HG02610 (cell line): ENCODE data around the gene KCNC4.

Experiments used
- ATAC-seq: cut with Tn5 transposase; IDR thresholded peaks from one replicate; pipeline ENCODE4 v1.9.1; 2021; ENCODE audit warnings: mild to moderate bottlenecking, moderate library complexity; ENCODE audit not compliant: unreplicated experiment

The KCNC4 gene

GRCh38 chr1:110250749-110251148 is 40.6 kb downstream of the KCNC4 start:
- ATAC-seq, result no peak

- ATAC-seq, result no peak
These were observed 43.1 kb downstream of the KCNC4 start for GRCh38 chr1:110253213-110253612.

GRCh38 chr1:110254604-110255391 is 44.7 kb downstream of the KCNC4 start:
- ATAC-seq, result no peak

GRCh38 chr1:110255392-110255787 is 45.3 kb downstream of the KCNC4 start:
- no peak for ATAC-seq

- no peak for ATAC-seq
These were observed 48.6 kb downstream of the KCNC4 start for GRCh38 chr1:110258734-110259133.

GRCh38 chr1:110259770-110260169 is 49.7 kb downstream of the KCNC4 start:
- ATAC-seq, result no peak
